Occipital lobe (tissue), 2 donors: Measurements from ENCODE around the gene CSPG4. TPM values are rescaled to one million over a fixed set of nuclear protein-coding genes. Genes with fewer than 3 reads are reported as not detected.
"Not testable (repeated sequence)": the region's sequence is repeated elsewhere in the genome, so short reads cannot be mapped to it uniquely, and the experiment has no call there.

ENCODE experiments used
- DNase-seq: peaks from one replicate; lab custom pipeline; 2025; lab: John Stamatoyannopoulos, UW
- total RNA-seq: library from RNA; depleted of rRNA; stranded (reverse); fragments of >200 nt; gene quantifications from one replicate; pipeline ENCODE4 v1.2.3, GENCODE V29; 2014

Gene CSPG4
- total RNA-seq, 1 donor from 2014 or later: 5.5 TPM

DNA sequence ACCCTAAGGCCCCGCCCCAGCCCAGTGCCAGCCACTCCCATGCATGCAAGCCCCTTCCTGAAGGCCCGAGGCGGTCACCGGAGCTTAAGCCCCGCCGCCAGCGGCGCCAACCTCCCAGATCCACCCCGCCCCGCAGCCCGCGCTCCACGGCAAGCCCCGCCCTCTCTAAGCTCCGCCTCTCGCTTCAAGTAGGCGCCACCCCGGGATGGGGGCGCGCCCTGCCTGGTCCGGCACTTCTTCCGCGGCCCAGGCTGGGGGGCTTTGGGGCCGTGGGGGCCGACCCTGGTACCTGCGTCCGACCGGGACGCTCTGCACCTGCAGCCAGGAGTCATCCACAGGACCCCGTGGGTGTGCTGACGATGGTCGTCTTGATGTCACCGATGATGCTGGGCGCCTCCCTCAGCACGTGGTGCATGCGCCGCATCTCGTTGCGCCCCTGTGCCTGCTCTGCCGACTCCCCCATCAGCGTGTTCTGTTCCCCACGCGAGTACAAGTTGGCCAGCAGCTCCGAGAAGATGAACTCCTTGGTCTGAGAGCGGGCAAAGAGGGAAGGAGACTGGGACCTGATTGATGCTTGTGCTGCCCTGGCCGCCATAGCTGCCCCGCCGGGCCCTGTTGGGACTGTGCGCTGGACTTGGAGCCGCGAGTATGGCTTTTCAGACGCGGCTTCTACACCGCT, 26.1 kb upstream of the CSPG4 start:
- peak; percentile 89 for DNase-seq

DNA sequence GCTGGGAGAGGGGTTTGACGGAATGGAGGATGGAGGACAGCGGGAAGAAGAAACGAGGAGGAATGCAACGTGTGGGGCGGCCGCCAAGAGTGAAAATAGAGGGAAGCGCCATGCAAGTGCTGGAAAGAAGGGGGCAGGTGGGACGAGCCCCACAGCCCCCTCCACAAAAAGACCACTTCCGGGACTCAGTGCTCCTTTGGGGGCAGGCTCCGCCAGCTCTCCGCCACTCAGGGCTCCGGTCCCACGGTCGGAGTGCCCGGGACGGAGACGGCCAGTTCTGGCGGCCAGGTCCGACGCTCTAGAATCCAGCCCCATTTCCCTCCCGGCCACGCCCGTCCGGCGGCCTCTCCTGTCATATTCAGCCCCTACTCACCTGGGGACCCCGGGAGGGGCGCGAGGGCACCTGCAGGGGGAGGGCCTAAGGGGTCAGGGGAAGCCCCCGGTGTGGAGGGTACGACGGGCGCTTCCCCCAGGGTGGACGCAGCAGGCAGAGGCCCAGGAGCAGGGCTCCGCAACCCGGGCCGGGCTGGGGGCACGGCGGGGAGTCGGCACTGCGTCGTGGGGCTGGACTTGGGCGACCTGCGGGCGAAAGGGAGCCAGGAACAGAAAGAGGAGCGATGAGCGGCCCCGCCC, 25.5 kb upstream of the CSPG4 start:
- no peak for DNase-seq

GRCh38 chr15:75737116-75738013, 24.7 kb upstream of the CSPG4 start:
- DNase-seq: not testable (repeated sequence)

DNA sequence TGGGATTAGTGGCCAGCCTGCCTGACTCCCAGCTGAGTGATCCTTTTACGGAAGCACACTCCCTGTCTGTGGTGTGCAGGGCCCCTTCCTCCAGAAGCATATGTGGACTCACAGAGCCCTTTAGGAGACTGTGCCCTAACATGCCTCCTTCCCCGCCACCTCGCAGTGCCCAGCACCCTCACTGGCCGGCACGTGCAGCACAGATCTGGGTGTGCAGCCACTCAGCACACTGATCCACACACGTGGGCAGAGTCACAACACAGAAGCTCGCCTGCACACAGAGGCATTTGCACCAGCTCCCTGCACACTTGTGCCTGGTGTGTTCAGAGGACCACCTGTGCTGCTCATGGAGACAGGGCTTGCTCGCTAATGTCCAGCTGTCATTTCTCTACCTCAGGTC, 23.6 kb upstream of the CSPG4 start:
- DNase-seq: no peak

GRCh38 chr15:75734861-75735760, 22.5 kb upstream of the CSPG4 start:
- not testable (repeated sequence) for DNase-seq

DNA sequence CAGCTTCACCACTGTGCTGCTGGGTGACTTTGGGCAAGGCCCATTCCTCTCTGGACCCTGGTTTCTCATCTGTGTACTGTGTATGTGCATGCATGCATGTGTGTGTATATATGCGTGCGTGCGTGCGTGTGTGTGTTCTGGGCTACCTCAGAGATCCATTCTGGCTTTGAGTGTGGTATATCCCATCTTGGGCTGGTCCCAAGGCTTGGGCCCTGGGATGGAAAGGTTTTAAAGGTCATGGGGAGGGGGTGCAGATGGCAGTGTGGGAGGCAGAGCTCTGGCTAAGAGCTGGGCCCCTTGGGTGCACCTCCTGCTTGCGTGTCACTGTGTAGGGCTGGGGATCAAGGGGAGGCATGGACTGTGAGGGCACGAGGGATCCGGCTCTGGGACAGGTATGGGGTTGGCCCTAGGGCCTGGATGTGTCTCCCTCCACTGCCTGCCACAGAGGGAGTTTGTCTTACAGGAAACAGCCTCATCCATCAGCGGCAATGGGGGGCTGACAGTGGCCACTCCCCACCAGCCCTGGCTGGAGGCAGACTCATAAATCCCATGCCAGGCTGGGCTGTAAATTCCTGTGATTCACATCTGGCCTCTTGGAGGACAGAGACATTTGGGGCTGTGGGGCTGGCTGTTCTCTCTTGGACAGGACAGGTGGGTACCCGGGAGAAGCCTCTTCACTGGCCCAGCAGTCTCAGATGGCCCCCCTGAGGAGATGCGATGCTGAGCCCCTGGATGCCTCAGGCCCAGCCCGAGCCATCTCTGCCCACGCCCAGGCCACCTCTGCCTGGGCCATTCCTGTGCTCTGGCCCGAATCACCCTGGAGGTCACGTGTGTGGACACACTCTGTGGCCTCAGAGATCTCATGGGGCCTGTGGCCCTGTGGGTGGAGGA, 21.4 kb upstream of the CSPG4 start:
- no peak for DNase-seq

DNA sequence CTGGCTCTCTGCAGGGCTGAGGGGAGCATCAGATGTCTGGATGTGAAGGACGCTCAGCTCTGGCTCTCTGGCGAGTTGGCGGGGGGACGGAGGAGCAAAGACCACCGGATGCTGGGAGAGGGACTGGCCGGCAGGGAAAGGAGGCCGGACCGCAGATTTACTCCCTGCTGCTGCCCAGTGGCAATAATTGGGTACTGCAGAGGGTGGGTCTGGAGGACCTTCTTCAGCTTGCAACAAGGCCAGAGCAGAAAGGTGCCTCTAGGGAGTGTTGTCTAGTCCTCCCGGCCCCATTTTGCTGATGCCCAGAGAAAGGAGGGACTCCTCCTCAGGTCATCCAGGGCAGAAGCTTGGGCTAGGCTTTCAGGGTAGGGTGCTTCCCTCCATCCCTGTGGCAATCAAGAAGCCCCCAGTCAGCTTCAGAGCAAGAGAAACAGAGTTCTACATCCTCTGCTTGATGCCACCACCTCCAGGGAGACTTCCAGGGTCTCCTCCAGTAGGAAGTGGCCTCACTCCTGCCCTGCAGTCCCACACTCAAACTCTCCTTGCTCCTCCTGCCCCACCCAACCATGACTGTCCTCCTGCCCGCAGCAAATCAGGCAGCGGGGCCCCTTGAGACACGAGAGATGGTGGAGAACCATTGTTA, 20.3 kb upstream of the CSPG4 start:
- DNase-seq: peak; percentile 35

- DNase-seq: no peak
Observed at GRCh38 chr15:75732177-75732808, 19.6 kb upstream of the CSPG4 start.

DNA sequence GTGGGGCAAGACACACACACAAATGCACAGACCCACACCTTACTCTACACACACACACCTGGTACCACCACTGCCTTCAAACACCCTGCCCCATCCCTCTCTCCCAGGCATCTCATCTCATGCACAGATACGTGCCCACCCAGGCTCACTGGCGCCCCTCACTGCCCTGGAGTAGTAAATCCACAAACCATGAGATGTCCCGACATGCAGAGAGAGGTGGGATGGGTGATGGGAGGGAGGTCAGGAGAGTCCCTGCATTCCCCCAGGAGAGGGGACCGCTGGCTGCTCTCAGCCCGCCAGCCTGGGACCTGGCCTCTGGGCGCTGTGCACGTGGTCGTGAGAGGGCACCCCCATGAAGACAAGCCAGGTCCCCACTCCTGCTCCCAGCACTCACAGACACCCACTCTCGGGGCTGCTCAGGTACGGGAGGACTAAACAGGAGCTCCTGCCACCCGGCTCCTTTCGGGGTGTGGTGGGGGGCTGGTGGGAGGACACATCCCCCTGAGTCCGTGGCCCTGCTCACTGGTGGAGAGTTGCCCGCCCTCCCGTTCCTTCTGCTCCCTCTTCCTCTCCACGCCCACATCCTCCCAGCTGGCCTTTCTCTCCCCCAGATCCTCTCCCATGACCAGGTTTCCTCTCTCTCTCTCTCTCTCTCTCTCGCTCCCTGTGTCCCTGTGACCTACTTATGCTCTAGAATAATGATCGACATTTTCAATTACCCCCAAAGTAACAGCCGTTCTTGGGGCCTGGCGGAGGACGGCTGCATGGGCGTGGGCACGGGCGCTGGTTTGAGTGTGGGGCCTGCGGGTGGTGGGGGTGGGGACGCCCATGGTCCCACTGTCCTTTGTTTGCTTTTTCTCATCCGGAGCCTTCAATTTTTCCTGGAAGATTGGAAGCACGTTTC, 18.9 kb upstream of the CSPG4 start:
- DNase-seq: no peak

GRCh38 chr15:75730376-75731247, 18.0 kb upstream of the CSPG4 start:
- not testable (repeated sequence) for DNase-seq

- no peak for DNase-seq
Observed at GRCh38 chr15:75729326-75730069, 16.9 kb upstream of the CSPG4 start.

DNA sequence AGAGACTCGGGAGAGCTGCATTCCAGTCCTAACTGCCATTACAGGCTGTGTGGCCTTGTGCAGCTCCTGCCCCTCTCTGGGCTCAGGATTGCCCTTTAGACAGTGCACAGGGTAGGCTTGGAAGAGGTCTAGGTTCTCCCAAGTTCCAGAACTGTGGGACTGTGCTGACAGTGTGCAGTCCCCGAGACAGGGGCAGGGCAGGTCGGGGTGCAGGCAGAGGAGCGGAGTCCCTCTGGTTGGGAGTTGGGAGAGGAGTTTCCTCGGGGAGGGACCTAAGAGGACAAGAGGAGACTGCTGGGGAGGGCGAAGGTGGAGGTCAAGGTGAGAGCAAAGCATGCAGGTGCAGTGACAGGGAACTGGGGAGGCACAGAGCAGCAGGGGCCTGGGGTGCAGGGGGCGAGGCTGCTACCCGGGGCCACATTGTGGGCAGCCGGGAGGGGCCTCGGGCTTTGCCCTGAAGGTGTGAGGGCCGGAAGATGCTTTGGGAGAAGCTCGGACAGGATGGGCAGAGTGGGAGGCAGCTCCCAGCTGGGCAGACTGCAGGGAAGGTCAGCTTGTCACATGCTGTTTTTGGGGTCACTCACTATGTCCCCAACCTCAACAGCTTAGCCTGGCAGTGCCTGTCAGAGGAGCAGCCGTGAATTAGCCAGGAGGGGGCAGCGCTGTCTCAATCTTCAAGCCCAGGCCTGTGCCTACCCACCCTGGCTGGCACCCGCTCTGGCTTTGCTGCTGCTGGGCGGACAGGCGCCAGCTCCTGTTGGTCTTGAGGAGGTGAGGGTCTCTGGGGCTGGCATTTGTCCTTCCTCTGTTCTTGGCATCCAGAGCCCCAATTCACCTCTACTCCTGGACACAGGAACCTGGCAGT, 15.4 kb upstream of the CSPG4 start:
- DNase-seq: no peak

DNA sequence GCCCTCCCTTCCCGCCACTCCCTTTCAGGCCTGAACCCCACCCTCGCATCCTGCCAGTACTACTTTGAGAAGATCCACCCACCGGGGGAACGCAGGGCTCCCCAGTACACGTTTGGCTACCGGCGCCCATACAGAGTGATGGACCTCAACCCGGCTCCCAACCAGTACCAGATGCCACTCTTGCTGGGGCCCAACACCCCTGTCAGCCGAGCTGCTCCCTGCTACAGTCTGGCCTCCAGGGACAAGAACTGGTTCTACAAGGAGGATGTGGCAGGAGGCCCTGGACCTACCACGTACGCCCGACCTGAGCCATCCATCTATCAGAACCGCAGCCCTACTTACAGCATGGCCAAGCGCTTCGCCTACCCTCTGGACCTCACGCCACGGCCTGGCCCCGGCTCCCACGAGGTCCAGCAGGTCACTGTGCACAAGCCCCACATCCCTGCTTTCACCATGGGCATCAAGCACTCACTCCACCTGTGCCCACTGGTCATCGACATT, 14.4 kb upstream of the CSPG4 start:
- no peak for DNase-seq

DNA sequence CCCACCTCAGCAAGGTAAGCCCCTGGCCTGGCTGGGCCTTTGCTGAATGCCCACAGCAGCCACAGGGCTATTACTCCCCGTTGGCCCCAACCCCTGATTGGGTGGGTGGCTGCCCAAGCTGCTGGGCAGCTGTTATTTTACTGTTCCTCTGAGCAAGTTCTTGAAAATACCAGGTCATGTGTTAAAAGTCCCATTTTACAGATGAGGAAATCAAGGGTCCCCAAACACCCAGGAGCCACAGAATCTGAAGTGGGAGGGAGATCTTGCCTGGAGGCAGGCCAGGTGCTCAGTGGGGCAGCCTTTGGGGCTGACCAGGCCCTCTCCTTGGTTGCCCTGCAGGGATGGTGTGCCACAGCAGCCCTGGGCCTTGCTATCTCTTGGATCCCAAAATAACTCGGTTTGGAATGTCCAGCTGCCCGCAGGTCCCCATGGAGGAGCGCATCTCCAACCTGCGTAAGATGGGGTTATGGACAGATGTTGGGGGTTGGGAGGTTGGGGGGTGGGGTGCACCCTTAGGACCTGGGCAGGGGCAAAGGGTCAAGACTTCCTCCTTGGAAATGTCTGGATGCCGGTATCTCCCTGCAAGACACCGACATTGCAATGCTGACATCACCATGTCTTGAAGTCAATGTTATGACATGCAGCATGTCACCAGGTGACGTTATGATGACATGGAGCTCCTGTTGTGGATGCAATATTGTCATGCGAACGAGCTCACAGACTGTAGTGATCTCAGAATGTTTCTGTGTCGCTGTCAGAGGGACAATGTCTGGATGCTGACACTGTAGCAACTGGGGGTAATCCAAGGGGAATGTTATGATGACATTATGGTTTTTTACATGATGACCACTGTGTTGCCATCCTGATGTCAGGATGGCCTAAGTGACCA, 13.3 kb upstream of the CSPG4 start:
- DNase-seq: no peak
